ENCODE measurements around the gene CYBRD1.

CYBRD1 gene

GRCh38 chr2:171557363-171557762, 35.1 kb downstream of the CYBRD1 start:
- no peak for DNase-seq

DNA sequence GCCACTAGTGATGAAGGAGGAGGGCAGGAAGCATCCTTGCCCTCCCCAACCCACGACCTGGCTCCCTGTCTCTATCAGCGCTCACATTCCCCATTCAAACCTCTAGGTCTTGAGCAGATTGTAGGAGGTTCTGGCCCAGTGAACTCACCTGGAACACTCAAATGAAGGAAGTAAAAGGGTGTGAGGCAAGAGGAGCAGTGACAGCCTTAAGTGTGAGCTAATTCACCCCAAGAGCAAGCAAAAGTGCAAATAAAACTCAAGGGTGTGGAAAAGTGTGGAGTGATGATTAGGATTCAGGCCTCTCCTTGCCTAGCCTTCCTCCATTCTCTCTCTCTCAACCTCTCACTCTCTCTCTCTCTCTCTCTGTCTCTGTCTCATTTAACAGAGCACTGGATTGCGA, 41.0 kb downstream of the CYBRD1 start:
- DNase-seq: no peak

DNA sequence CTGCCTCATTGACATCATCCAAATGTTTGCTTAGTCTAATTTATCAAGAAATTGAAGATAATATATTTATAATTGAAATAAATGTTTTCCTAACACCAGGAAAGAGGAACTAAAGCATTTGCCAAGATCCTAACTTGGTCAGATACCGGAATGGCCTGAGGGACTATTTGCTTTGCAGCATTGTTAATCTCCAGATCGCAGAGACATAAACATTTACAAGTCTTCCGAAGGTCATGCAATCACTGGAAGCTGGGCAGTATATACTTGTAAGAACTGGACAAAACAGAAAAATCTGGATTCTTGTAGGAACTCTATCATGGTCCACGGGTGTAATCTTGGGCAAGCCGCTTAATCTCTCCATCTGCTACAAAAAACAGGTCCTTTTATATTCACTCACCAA, 42.2 kb downstream of the CYBRD1 start:
- DNase-seq: no peak

DNA sequence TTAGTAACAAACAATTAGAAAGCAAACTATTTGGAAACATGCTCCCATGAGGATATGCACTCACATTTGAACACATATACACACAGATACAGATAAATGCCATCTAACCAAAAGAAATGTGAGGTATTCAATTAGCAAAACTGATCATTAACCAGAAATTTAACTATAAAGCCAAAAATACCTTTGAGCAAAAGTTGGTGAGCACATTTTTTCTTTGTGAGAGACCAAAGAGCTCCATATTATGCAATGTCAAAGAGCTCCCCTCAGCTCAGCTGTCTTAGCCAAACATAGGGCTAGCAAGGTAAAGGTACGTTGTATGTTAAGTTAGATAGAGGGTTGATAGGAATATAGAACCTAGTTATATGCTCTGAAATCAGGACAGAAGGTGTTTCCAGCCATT, 43.8 kb downstream of the CYBRD1 start:
- no peak for DNase-seq

DNA sequence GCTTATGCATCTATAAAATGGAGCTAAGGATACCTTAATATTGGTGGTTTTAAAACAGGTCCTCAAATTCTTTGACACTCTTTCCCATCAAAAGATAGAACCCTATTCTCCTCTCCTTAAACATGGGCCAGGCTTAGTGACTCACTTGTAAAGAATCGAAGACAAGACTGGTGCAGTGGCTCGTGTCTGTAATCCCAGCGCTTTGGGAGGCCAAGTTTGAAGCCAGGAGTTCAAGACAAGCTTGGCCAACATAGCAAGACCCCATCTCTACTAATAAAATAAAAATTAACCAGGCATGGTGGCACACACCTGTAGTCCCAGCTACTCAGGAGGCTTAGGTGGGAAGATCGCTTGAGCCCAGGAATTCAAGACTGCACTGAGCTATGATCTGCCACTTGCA, 44.5 kb downstream of the CYBRD1 start:
- DNase-seq: no peak

DNA sequence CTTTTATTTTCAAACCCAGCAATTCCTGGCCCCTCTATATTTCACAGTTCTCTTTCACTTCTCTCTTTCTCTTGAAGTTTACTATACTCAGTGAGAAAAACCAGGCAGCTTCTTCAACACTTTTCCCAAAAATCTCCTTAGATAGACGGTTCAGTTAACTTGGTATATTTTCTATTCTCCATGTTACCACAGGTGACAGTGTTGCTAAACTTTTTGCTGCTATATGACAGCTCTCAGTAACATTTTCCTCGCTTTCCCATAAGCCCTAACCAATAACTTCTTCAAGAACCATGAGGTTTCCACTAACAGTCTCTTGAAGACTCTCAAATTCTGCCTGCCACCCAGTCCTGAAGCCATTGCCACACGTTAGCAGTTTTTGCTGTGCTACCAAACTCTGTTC, 45.8 kb downstream of the CYBRD1 start:
- DNase-seq: no peak

DNA sequence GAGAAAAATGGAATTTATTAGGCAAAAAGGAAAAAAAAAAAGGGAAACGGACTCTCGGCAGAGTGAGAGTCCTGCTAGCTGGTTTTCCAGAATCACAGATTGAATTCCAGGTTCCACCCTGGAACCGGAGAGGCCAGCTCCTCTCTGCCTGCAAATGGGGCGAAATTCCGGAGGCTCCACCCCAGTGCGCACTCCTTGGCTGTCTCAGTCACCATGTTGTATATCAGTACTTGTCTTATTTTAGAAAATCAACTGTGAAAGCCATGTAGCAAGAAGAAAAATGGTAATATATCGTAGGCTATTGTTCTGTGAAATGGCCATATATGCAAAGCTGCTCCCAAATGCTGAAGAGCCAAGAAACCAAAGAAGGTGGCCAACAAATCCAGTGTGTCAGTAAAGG, 49.4 kb downstream of the CYBRD1 start:
- DNase-seq: no peak

DNA sequence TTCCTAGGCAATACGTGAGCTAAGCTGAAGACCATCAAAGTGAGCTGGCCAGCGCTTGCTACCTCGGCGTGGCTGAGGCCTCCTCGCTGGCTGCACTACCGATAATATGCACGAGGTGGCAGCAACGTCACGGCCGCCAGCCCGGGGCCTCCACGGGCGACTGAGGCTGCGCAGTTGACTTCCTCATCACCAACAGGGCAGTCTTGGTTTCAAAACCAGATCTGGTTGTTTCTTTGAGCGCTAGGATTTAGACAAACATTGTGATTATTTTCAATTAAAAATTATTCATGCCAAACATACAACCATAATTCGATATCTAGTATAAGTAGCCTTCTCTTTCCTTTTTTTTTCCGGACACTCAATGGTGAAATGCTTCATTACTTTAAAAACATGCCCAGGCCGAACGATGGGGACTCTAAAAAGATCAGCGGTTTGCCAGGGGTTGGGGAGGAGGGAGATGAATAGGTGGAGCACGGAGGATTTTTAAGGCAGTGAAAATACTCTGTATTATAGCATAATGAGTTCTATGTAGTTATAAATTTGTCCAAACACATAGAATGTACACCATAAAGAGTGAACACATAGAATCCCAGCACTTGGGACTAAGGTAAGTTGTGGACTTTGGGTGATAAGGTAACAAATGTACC, 52.0 kb downstream of the CYBRD1 start:
- DNase-seq: peak; percentile 91

GRCh38 chr2:171575606-171576005, 53.3 kb downstream of the CYBRD1 start:
- no peak for DNase-seq

DNA sequence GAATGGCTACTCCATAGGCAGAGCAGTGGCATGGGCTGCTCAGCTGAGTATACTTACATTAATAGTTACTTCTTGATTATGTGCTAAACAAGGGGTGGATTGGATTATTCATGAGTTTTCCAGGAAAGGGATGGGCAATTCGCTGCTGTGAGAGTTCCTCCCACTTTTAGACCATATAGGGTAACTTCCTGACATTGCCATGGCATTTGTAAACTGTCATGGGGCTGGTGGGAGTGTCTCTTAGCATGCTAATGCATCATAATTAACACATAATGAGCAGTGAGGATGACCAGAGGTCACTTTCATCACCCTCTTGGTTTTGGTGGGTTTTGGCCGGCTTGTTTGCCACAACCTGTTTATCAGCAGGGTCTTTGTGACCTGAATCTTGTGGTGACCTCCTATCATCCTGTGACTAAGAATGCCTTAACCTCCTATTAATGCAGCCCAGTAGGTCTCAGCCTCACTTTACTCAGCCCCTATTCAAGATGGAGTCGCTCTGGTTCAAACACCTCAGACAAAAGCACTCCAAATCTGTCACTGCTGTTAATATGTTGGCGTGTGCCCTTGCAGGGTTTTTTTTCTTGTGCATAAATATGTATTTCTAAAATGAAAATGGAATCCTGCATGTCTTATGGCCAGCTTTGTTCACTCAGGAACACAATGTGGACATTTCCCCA, 56.0 kb downstream of the CYBRD1 start:
- no peak for DNase-seq

GRCh38 chr2:171579481-171579880, 57.2 kb downstream of the CYBRD1 start:
- DNase-seq: no peak

DNA sequence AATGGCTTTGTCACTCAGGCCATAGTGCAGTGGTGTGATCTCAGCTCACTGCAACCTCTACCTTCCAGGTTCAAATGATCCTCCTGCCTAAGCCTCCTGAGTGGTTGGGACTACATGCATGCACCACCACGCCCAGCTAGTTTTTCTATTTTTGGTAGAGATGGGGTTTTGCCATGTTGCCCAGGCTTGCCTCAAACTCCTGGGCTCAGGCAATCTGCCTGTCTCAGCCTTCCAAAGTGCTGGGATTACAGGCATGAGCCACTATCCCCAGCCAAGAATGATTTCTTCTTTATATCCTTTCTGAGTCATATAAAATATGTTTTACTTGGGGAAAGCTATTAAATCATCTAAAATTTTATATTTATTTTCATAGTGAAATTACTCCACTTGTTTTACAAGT, 61.3 kb downstream of the CYBRD1 start:
- DNase-seq: no peak

DNA sequence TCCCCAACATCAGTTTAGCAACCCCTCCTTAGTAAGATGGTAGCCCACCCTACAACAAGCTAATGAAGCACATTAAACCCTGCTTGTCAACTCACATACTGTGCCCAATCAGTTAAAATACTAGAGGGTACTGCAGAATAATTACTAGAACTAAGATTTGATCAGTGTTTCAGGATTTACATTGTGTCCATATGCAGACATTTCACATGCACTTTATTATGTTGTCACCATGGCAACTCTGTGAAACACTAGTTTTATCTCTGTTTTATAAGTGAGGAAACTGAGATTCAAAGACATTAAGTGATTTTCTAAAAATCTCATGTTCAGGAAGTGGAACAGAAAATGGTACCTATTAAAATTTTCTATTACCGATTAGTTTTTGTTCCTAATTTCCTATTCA, 61.7 kb downstream of the CYBRD1 start:
- no peak for DNase-seq

GRCh38 chr2:171587132-171587531, 64.9 kb downstream of the CYBRD1 start:
- no peak for DNase-seq

DNA sequence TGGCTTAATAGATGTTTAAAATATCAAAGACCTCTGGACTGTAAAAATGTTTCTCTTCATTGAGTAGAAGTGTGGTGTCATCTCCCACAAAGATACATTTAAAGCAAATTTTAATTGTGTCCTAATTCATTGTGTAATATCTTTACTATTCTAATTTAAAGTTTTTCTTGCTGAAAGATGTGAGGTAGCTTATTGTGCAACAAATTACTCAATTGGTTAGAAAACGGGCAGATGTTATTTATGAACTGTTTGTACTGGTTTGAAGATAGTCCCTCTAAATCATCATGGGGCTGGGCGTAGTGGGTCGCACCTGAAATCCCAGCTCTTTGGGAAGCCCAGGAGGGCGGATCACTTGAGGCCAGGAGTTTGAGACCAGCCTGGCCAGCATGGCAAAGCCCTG, 65.3 kb downstream of the CYBRD1 start:
- DNase-seq: no peak

DNA sequence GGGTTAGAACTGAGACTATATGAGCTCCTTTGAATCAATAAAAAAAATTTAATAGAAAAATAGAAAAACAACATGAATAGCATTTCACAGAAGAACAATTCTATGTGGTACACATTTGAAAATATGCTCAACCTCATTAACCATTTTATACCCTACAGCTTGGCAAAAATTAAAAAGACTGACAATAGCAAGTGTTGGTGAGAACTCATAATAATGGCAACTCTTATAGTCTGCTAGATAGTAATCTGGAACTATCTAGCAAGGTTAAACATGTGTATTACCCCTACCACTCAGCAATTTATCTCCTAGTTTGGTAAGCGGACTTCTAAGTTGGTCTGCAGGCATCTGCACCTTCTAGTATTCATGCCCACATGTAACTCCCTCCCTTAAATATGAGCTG, 67.8 kb downstream of the CYBRD1 start:
- no peak for DNase-seq

DNA sequence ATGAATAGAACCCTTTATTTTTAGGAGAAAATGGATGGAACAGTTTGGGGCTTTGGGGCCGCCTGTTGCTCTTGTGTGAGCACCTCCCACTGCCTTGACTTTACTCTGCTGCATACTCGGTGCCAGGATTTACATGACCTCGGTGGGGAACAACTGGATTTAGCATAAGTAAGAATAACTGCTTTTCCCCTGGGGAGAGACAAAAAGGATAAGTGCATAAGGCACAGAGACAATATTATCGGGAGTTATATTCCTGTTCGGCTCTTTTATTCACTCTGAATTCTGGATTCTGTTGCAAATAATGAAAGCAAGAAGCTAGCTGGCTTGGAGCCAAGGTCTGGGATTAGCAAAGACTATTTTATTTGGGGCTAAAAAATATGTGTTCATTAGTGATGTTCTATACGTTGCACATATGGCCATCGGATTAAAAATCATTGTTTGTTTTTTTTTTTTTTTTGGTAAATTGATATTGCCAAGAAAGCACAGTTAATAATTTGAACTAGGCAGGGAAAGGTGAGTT, 69.8 kb downstream of the CYBRD1 start:
- no peak for DNase-seq

GRCh38 chr2:171595456-171595855, 73.2 kb downstream of the CYBRD1 start:
- DNase-seq: no peak

GRCh38 chr2:171595896-171596295, 73.6 kb downstream of the CYBRD1 start:
- DNase-seq: no peak

- DNase-seq: peak; percentile 44
Observed at GRCh38 chr2:171598713-171599319, 76.5 kb downstream of the CYBRD1 start.

GRCh38 chr2:171600126-171600525, 77.9 kb downstream of the CYBRD1 start:
- DNase-seq: no peak

DNA sequence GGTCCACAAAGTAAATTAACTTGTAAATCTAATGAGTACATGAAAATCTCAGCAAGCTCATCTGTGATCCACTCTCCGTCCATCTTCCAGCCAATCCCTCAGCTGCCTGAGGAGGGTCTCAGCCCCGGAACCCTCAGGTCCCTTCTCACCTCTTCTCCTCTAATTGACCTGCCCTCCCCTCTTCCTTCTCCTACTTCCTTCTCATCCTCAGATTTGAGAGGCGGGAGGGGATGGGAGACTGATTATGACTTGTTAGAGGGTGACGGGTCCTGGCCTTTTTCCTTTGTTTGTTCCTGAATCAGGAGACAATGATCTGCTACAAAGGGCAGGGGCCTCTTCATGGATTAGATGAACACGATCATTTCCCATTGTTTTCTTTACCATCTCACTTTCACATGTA, 80.1 kb downstream of the CYBRD1 start:
- DNase-seq: no peak
